Upper lobe of left lung (tissue), 4 donors: ENCODE results near the gene ACTRT2.

Source experiments
- CTCF ChIP-seq, 6 experiments: fragments of 450-650 bp in 4 of 6; fragments of 200-600 bp in 2 of 6; sonication (generic) in 2 of 6; IDR thresholded peaks; one replicate each; pipeline ENCODE4 v1.5.1; 2016 to 2019; ENCODE audit warnings: antibody characterized with exemption in 6 of 6
- EP300 ChIP-seq, 4 donors: sonication (generic); formaldehyde crosslinking; IDR thresholded peaks; one replicate each; pipeline ENCODE4 v1.5.1; 2017; ENCODE audit warnings: antibody characterized with exemption in 4 of 4, control low read depth in 2 of 4
- POLR2A ChIP-seq, 4 donors: fragments of 450-650 bp; IDR thresholded peaks; one replicate each; pipeline ENCODE4 v1.5.1; 2016 to 2017; ENCODE audit warnings: antibody characterized with exemption in 4 of 4, mild to moderate bottlenecking in 2 of 4
- POLR2AphosphoS5 ChIP-seq, 2 donors: sonication (generic); formaldehyde crosslinking; IDR thresholded peaks; one replicate each; pipeline ENCODE4 v1.5.1; 2017; ENCODE audit warnings: antibody characterized with exemption in 2 of 2

DNA sequence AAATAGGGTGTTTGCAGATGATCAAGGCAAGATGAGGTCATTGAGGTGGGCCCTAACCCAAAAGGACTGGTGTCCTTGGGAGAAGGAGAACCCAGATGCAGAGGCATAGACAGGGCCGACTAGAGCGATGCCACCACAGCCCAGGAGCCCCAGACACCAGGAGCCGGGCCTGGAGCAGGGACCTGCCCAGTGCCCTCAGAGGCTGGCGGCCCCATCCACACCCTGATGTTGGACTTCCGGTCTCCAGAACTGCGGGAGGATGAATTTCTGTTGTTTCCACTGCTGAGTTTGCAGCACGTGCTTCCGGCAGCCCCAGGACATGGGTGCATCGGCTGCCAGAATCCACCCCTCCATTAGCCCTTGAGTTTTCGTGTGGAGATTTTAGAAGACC, 7.2 kb upstream of the ACTRT2 start:
- TF ChIP-seq CTCF (IDR thresholded peaks at IDR 0.05) = no peak
- no peak for TF ChIP-seq POLR2A (IDR thresholded peaks at IDR 0.05)
- no peak for TF ChIP-seq EP300 (IDR thresholded peaks at IDR 0.05)
- TF ChIP-seq POLR2AphosphoS5 (IDR thresholded peaks at IDR 0.05) = no peak
